K562 (cell line): ENCODE results near the gene FTSJ3. TPM values are rescaled to one million over a fixed set of nuclear protein-coding genes. Genes with fewer than 3 reads are reported as not detected.

Source experiments
- BMI1 ChIP-seq: fragments of 150-350 bp; IDR thresholded peaks from 2 replicates; pipeline ENCODE4 v1.6.1; 2014; ENCODE audit warnings: low read length
- HNRNPLL ChIP-seq: fragments of 200-400 bp; formaldehyde crosslinking; IDR thresholded peaks from 2 replicates; pipeline ENCODE4 v1.6.1; 2017; ENCODE audit warnings: low read length, low read depth, mild to moderate bottlenecking; ENCODE audit not compliant: poor library complexity, severe bottlenecking
- LEF1 ChIP-seq: fragments of 450-650 bp; IDR thresholded peaks from 2 replicates; pipeline ENCODE4 v1.6.1; 2016; ENCODE audit warnings: mild to moderate bottlenecking
- NR1H2 ChIP-seq: sonication (generic); formaldehyde crosslinking; IDR thresholded peaks from 2 replicates; pipeline ENCODE4 v1.4.0; 2020; ENCODE audit warnings: mild to moderate bottlenecking, missing genetic modification reagents
- NR2C2 ChIP-seq, 2 experiments: fragments of 200-800 bp in 1 of 2; sonication (Bioruptor generic) in 1 of 2; sonication (generic) in 1 of 2; formaldehyde crosslinking in 1 of 2; IDR thresholded peaks; 2 replicates each; pipeline versions ENCODE4 v1.6.1 to v1.8.0; 2016 to 2022; ENCODE audit warnings: mild to moderate bottlenecking in 1 of 2, missing compliant biosample characterization in 1 of 2, missing genetic modification characterization in 1 of 2, missing genetic modification reagents in 1 of 2
- PHF20 ChIP-seq: fragments of 450-650 bp; IDR thresholded peaks from 2 replicates; pipeline ENCODE4 v1.6.1; 2018; ENCODE audit not compliant: partially characterized antibody
- REST ChIP-seq, 2 experiments: fragments of 450-650 bp; formaldehyde crosslinking in 1 of 2; IDR thresholded peaks; 2 replicates each; pipeline versions ENCODE4 v1.4.0 to v1.6.1; 2014 to 2020; ENCODE audit warnings: mild to moderate bottlenecking in 2 of 2, borderline replicate concordance in 1 of 2, low read depth in 1 of 2
- TRIM24 ChIP-seq, 2 experiments: fragments of 450-650 bp; IDR thresholded peaks; 2 replicates each; pipeline ENCODE4 v1.6.1; 2016
- ZBTB1 ChIP-seq: sonication (generic); formaldehyde crosslinking; IDR thresholded peaks from 2 replicates; pipeline ENCODE4 v1.8.1; 2023; ENCODE audit warnings: missing genetic modification reagents, low read depth, mild to moderate bottlenecking, borderline replicate concordance
- ZNF165 ChIP-seq: fragments of 250-450 bp; sonication (Bioruptor Pico); IDR thresholded peaks from 2 replicates; pipeline ENCODE4 v1.4.0; 2020; ENCODE audit warnings: borderline replicate concordance
- ZNF23 ChIP-seq: fragments of 250-450 bp; sonication (Bioruptor Pico); IDR thresholded peaks from 2 replicates; pipeline ENCODE4 v1.4.0; 2020; ENCODE audit warnings: mild to moderate bottlenecking
- ZNF384 ChIP-seq: IDR thresholded peaks from 2 replicates; pipeline ENCODE4 v1.6.1; 2012; ENCODE audit warnings: low read depth, low read length, improper control_type of control experiment
- ZNF764 ChIP-seq: fragments of 250-450 bp; sonication (Bioruptor Pico); IDR thresholded peaks from 2 replicates; pipeline ENCODE4 v1.4.0; 2020; ENCODE audit warnings: low read depth, mild to moderate bottlenecking, moderate library complexity
- polyA plus RNA-seq, 8 experiments: library from polyadenylated mRNA; depleted of rRNA in 4 of 8; stranded (reverse) in 5 of 8; unstranded in 3 of 8; fragments of >200 nt; fragmentation: Nextera tagmentation in 2 of 8; fragmentation: Illumina TruSeq in 1 of 8; extraction: Ambion mirVana in 2 of 8; extraction: Trizol in 1 of 8; gene quantifications; 2 replicates each; pipeline versions ENCODE4 v1.2.1 to v1.2.3, GENCODE V29; 2011 to 2014; ENCODE audit warnings: inconsistent platforms in 1 of 8, missing spikeins in 1 of 8
- total RNA-seq, 7 experiments: library from RNA; depleted of rRNA in 6 of 7; stranded (reverse); fragments of >200 nt in 6 of 7; fragmentation: Illumina TruSeq in 2 of 7; extraction: Trizol in 2 of 7; gene quantifications; 2 replicates each; pipeline versions ENCODE4 v1.2.1 to v1.2.3, GENCODE V29; 2011 to 2021; ENCODE audit warnings: low replicate concordance in 1 of 7
- TF ChIP-seq, protein P1 (sequence below): IDR thresholded peaks from 3 replicates; pipeline ENCODE4 v1.6.1; 2011; ENCODE audit warnings: borderline replicate concordance, mild to moderate bottlenecking, moderate library complexity; ENCODE audit not compliant: insufficient read length; ENCODE audit errors: extremely low read depth

FTSJ3 gene
- total and polyA plus RNA-seq, 9 of the 15 experiments (the other 6 are each of a cell fraction or from before 2014, with no cell fraction given), result 18.0 to 65.6 (median 52.4) TPM

DNA sequence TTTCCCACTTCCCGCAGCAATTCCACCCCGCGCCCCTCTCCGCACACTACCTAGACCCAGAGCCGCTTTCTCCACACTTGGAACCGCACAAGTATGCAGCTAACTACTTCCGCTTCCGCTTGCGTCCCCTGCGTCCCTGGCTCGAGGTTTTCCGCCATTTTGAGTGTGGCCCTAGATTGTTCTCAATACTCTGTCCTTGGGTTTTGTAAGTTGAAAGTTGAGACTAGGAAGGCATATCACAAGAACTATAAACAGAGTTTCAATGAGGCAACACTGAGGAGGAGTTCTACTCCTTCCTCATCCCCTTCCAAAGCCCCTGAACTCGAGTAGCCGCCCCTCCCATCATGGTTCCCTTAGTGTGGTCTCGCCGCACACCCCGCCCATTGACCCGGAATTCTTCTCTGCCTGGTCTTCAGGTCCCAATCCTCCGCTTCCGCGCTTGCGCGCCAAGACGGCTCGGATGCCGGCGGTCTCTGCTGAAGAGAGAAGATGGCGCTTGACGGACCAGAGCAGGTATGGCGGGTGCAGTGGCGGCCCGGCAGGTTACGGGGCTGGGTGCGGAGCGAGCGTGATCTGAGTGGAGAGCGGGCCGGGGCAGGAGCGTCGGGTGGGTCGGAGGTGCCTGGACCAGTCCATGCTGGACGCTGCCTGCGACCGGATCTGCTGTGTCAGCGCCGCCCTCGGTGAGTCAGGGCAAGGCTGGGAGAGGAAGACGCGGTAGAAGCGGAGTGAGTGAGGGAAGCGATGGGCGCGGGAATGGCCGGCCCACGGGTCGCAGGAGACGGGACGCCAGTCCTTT, at the start of gene FTSJ3, which contains the start of gene PSMC5 (continued):
- TF ChIP-seq, protein P1, sequence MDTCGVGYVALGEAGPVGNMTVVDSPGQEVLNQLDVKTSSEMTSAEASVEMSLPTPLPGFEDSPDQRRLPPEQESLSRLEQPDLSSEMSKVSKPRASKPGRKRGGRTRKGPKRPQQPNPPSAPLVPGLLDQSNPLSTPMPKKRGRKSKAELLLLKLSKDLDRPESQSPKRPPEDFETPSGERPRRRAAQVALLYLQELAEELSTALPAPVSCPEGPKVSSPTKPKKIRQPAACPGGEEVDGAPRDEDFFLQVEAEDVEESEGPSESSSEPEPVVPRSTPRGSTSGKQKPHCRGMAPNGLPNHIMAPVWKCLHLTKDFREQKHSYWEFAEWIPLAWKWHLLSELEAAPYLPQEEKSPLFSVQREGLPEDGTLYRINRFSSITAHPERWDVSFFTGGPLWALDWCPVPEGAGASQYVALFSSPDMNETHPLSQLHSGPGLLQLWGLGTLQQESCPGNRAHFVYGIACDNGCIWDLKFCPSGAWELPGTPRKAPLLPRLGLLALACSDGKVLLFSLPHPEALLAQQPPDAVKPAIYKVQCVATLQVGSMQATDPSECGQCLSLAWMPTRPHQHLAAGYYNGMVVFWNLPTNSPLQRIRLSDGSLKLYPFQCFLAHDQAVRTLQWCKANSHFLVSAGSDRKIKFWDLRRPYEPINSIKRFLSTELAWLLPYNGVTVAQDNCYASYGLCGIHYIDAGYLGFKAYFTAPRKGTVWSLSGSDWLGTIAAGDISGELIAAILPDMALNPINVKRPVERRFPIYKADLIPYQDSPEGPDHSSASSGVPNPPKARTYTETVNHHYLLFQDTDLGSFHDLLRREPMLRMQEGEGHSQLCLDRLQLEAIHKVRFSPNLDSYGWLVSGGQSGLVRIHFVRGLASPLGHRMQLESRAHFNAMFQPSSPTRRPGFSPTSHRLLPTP, result no peak
- TF ChIP-seq LEF1, result no peak
- TF ChIP-seq ZNF23 (CRISPR knock-in tag), result no peak
- TF ChIP-seq REST (IDR thresholded peaks at IDR 0.05; ENCODE audit: borderline replicate concordance), result peak; percentile 82
- 0 out of 2 replicates have a peak, but pooled peaks have one; percentile 63 for TF ChIP-seq REST (CRISPR knock-in tag; IDR thresholded peaks at IDR 0.05; ENCODE audit: low read depth)
- TF ChIP-seq ZNF165 (CRISPR knock-in tag), result no peak
- TF ChIP-seq ZNF764 (CRISPR knock-in tag), result no peak
- no peak for TF ChIP-seq TRIM24 (IDR thresholded peaks at IDR 0.05)
- peak; percentile 98 for TF ChIP-seq NR2C2 (CRISPR knock-in tag; IDR thresholded peaks at IDR 0.05)
- peak; percentile 100 for TF ChIP-seq NR2C2 (tag; IDR thresholded peaks at IDR 0.05)
- peak; percentile 71; the same call in 1 of the 2 replicates for TF ChIP-seq ZBTB1 (CRISPR knock-in tag)
- TF ChIP-seq PHF20, result peak; percentile 76
- peak; percentile 69 for TF ChIP-seq HNRNPLL
- TF ChIP-seq BMI1, result no peak
- TF ChIP-seq ZNF384, result no peak
- TF ChIP-seq NR1H2 (CRISPR knock-in tag), result no peak
